Fibroblast of lung (primary cell): ENCODE results near the gene CD84.

Experiments
- EZH2 ChIP-seq: IDR thresholded peaks from 2 replicates; pipeline ENCODE4 v1.5.1; 2012; ENCODE audit warnings: low read length, control low read depth, mild to moderate bottlenecking; ENCODE audit errors: missing control alignments
- TF ChIP-seq, protein P1 (sequence below), 2 donors: IDR thresholded peaks in 1 of 2; conservative IDR thresholded peaks in 1 of 2; 1 replicate in 1 of 2; 2 replicates in 1 of 2; pipeline ENCODE4 v1.5.1; 2011 to 2012; ENCODE audit warnings: low read length in 2 of 2, control low read depth in 1 of 2, inconsistent platforms in 1 of 2, low read depth in 1 of 2, mild to moderate bottlenecking in 1 of 2

DNA sequence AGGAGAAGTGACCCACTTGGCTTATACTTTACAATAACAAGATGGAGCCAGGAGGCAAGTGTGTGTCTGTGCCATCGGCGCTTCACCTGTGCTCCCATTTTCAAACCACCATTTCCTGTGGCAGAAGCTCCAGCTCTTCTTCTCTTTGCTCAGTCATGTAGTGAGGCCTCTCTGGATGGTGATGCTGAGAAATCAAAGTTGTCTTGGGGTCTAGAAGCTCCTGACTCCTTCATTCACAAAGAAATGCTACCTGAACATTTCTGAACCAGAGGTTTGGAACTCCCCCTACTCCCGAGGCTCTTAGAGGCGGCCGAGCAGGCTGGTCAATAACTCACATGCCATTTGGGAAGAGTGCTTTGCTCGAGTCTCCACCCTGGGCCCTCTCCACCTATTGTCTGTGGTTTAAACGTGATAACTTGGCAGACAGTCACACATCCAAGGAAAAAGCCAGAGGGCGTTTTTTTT, 49.5 kb upstream of the CD84 start:
- TF ChIP-seq, protein P1, sequence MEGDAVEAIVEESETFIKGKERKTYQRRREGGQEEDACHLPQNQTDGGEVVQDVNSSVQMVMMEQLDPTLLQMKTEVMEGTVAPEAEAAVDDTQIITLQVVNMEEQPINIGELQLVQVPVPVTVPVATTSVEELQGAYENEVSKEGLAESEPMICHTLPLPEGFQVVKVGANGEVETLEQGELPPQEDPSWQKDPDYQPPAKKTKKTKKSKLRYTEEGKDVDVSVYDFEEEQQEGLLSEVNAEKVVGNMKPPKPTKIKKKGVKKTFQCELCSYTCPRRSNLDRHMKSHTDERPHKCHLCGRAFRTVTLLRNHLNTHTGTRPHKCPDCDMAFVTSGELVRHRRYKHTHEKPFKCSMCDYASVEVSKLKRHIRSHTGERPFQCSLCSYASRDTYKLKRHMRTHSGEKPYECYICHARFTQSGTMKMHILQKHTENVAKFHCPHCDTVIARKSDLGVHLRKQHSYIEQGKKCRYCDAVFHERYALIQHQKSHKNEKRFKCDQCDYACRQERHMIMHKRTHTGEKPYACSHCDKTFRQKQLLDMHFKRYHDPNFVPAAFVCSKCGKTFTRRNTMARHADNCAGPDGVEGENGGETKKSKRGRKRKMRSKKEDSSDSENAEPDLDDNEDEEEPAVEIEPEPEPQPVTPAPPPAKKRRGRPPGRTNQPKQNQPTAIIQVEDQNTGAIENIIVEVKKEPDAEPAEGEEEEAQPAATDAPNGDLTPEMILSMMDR (conservative IDR thresholded peaks at IDR 0.05 in 1 of 2, IDR thresholded peaks at IDR 0.05 in 1 of 2; ENCODE audit: low read depth in 1 of 2, low read length in 2 of 2), result no peak
- TF ChIP-seq EZH2, result no peak
